Mesodermal cell (in vitro differentiated cells): Measurements from ENCODE around the gene SLC36A4.
"Not testable (repeated sequence)": the region's sequence is repeated elsewhere in the genome, so short reads cannot be mapped to it uniquely, and the experiment has no call there.

Experiments
- H3K27ac ChIP-seq: 2 replicates; pipeline ENCODE4 v1.7.0; 2013; ENCODE audit warnings: mild to moderate bottlenecking, low read depth, low read length, moderate library complexity; ENCODE audit not compliant: severe bottlenecking
- H3K36me3 ChIP-seq: 2 replicates; pipeline ENCODE4 v1.7.1; 2013; ENCODE audit warnings: mild to moderate bottlenecking, low read length, moderate library complexity; ENCODE audit not compliant: control insufficient read depth, insufficient read depth
- H3K4me1 ChIP-seq: one replicate; pipeline ENCODE4 v1.7.1; 2013; ENCODE audit warnings: mild to moderate bottlenecking, low read length; ENCODE audit not compliant: insufficient read depth, control insufficient read depth, poor library complexity, severe bottlenecking
- H3K4me3 ChIP-seq: 2 replicates; pipeline ENCODE4 v1.7.0; 2013; ENCODE audit warnings: low read length, control low read depth, mild to moderate bottlenecking; ENCODE audit not compliant: insufficient read depth, poor library complexity, severe bottlenecking; ENCODE audit errors: extremely low read depth
- H3K9me3 ChIP-seq: 2 replicates; pipeline ENCODE4 v1.7.1; 2013; ENCODE audit warnings: mild to moderate bottlenecking, low read length, moderate library complexity; ENCODE audit not compliant: control insufficient read depth
- WGBS, 2 experiments: methylation state at CpG; one replicate each; pipeline ENCODE4 v1.1.5; 2013; ENCODE audit warnings: missing lambda C conversion rate in 2 of 2; ENCODE audit not compliant: insufficient coverage in 2 of 2; 5-methylcytosine and 5-hydroxymethylcytosine counted together

Gene SLC36A4

GRCh38 chr11:93194673-93195291 lies 3.0 kb downstream of the SLC36A4 start:
- Histone ChIP-seq H3K9me3 (peaks cover 3% of the 10 kb centered on the region), H3K36me3 (peaks cover 15% of the 10 kb centered on the region), H3K4me1 (peaks cover 6% of the 10 kb centered on the region), H3K27ac (no peak overlapping the region), H3K4me3 (no peak overlapping the region)
- no CpG with 5 or more reads among the region's 1 CpG for WGBS, 2 experiments

- no peak overlapping the region for H3K27ac ChIP-seq
Measured at GRCh38 chr11:93193731-93194130, 4.1 kb downstream of the SLC36A4 start.

GRCh38 chr11:93192163-93192562 lies 5.6 kb downstream of the SLC36A4 start:
- no peak overlapping the region for H3K4me3 ChIP-seq
- peak overlapping the region; percentile 71 for H3K27ac ChIP-seq
- H3K9me3 ChIP-seq = peaks cover 9% of the 10 kb centered on the region
- H3K36me3 ChIP-seq = peaks cover 25% of the 10 kb centered on the region
- WGBS, 2 experiments = 36 to 61% methylated on average over 3 of the region's 5 CpGs
- peaks cover 6% of the 10 kb centered on the region for H3K4me1 ChIP-seq

More at GRCh38 chr11:93193731-93194130, 4.1 kb downstream of the SLC36A4 start:
- Histone ChIP-seq H3K4me1 (peaks cover 6% of the 10 kb centered on the region), H3K4me3 (no peak overlapping the region), H3K9me3 (peaks cover 3% of the 10 kb centered on the region), H3K36me3 (peaks cover 15% of the 10 kb centered on the region)
- WGBS, 2 experiments = no CpG with 5 or more reads among the region's 2 CpGs

- H3K27ac ChIP-seq = no peak overlapping the region
- WGBS, 2 experiments = no CpG with 5 or more reads among the region's 1 CpG
- peaks cover 29% of the 10 kb centered on the region for H3K36me3 ChIP-seq
- H3K4me1 ChIP-seq = peaks cover 6% of the 10 kb centered on the region
- peaks cover 9% of the 10 kb centered on the region for H3K9me3 ChIP-seq
- no peak overlapping the region for H3K4me3 ChIP-seq
Measured at GRCh38 chr11:93189462-93189861, 8.3 kb downstream of the SLC36A4 start.

- Histone ChIP-seq H3K9me3 (peaks cover 9% of the 10 kb centered on the region), H3K4me1 (peaks cover 6% of the 10 kb centered on the region), H3K36me3 (peaks cover 37% of the 10 kb centered on the region), H3K27ac (no peak overlapping the region), H3K4me3 (no peak overlapping the region)
Measured at GRCh38 chr11:93188726-93189125, 9.1 kb downstream of the SLC36A4 start.

GRCh38 chr11:93187290-93187689 lies 10.5 kb downstream of the SLC36A4 start:
- Histone ChIP-seq H3K36me3 (peaks cover 38% of the 10 kb centered on the region), H3K4me1 (peaks cover 6% of the 10 kb centered on the region), H3K9me3 (peaks cover 9% of the 10 kb centered on the region), H3K27ac (no peak overlapping the region), H3K4me3 (no peak overlapping the region)

- Histone ChIP-seq H3K36me3 (peaks cover 41% of the 10 kb centered on the region), H3K9me3 (peaks cover 10% of the 10 kb centered on the region)
- WGBS, 2 experiments = 81 to 90% methylated on average over 10 of the region's 13 CpGs
- H3K4me1 ChIP-seq, H3K4me3 ChIP-seq, H3K27ac ChIP-seq: not testable (repeated sequence)
Measured at GRCh38 chr11:93177891-93178290, 19.9 kb downstream of the SLC36A4 start.

GRCh38 chr11:93169950-93170561 lies 27.7 kb downstream of the SLC36A4 start:
- Histone ChIP-seq H3K36me3 (peaks cover 13% of the 10 kb centered on the region), H3K9me3 (no peaks in the 10 kb centered on the region), H3K4me1 (no peaks in the 10 kb centered on the region), H3K27ac (no peak overlapping the region), H3K4me3 (no peak overlapping the region)
- WGBS, 2 experiments = no CpG with 5 or more reads among the region's 2 CpGs

- H3K4me3 ChIP-seq = no peak overlapping the region
- no peaks in the 10 kb centered on the region for H3K9me3 ChIP-seq
- no peak overlapping the region for H3K27ac ChIP-seq
- WGBS, 2 experiments = no CpG with 5 or more reads among the region's 2 CpGs
- no peaks in the 10 kb centered on the region for H3K4me1 ChIP-seq
- peaks cover 16% of the 10 kb centered on the region for H3K36me3 ChIP-seq
Measured at GRCh38 chr11:93169143-93169542, 28.6 kb downstream of the SLC36A4 start.

GRCh38 chr11:93166862-93167261 lies 30.9 kb downstream of the SLC36A4 start:
- Histone ChIP-seq H3K27ac (no peak overlapping the region), H3K9me3 (no peaks in the 10 kb centered on the region), H3K4me3 (no peak overlapping the region), H3K4me1 (no peaks in the 10 kb centered on the region), H3K36me3 (peaks cover 32% of the 10 kb centered on the region)
- 83% methylated on average over 1 of the region's 2 CpGs; no CpG with 5 or more reads in 1 of the 2 experiments for WGBS, 2 experiments

- Histone ChIP-seq H3K9me3 (no peaks in the 10 kb centered on the region), H3K36me3 (peaks cover 36% of the 10 kb centered on the region), H3K27ac (no peak overlapping the region), H3K4me3 (no peak overlapping the region), H3K4me1 (no peaks in the 10 kb centered on the region)
Measured at GRCh38 chr11:93166194-93166593, 31.6 kb downstream of the SLC36A4 start.
